HG02973 (cell line): ENCODE measurements around the gene IFNB1.
A peak's percentile ranks its signal among the peaks of the same experiment; 100 is the strongest.

Experiments used
- ATAC-seq: cut with Tn5 transposase; IDR thresholded peaks from one replicate; pipeline ENCODE4 v1.9.1; 2021; ENCODE audit warnings: moderate library complexity; ENCODE audit not compliant: unreplicated experiment

The IFNB1 gene

GRCh38 chr9:21077781-21078180 lies at the start of gene IFNB1:
IFNB1 (minus strand) TSS chr9:21077942; CDS start chr9:21077869, 73 bp downstream.
- no peak for ATAC-seq

DNA sequence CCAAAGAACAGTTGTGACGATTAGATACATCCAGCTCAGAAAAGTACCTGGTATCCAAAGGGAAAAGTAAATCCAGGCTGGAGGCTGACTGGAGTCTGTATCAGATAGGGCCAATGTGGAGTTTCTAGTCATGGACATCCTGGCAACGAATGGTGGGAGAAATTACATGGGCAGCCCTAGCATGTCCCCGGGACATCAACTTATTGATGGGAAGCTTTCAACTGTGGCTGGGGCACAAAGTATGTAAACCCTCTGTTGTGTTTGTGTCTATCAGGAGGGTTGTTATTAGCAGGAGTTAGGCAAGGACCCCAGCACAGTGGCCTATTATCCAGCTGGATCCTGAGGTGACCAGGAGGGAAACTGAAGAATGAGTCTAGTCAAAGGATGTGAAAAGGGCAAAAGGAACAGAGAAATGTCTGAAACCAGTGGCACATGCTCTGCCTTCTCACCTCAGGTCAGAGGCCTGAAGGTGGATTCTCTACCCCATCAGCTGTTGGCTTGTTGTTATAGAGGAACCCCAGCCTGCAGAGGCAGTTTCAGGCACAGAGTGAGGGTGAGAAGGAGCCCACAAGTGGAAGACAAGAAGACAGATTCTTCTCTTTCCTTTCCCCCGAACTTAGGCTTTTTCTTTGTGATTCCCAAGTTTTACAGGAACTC lies 44.0 kb upstream of the IFNB1 start:
- peak; percentile 89 for ATAC-seq

- no peak for ATAC-seq
These were observed 43.3 kb upstream of the IFNB1 start for GRCh38 chr9:21121079-21121478.

GRCh38 chr9:21119093-21119770 lies 41.5 kb upstream of the IFNB1 start:
- ATAC-seq = no peak

DNA sequence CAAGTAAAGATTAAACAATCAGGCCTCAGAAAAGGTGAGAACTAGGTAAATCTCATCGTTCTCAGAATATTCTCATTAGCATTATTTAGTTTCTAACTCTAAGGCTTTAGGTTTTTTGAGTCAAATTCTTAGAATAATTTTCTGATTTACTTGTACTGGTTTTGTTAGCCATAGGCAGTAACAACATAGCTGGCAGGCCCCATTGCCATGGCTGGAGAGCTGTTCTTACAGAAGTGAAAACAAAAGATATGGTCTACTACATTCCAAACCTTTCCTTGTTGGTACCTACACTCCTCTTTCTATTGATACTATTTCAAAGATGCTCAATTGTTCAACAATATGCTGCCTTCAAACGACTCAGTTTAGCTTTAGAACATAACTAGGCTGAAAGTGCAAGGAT lies 36.6 kb upstream of the IFNB1 start:
- ATAC-seq = no peak

DNA sequence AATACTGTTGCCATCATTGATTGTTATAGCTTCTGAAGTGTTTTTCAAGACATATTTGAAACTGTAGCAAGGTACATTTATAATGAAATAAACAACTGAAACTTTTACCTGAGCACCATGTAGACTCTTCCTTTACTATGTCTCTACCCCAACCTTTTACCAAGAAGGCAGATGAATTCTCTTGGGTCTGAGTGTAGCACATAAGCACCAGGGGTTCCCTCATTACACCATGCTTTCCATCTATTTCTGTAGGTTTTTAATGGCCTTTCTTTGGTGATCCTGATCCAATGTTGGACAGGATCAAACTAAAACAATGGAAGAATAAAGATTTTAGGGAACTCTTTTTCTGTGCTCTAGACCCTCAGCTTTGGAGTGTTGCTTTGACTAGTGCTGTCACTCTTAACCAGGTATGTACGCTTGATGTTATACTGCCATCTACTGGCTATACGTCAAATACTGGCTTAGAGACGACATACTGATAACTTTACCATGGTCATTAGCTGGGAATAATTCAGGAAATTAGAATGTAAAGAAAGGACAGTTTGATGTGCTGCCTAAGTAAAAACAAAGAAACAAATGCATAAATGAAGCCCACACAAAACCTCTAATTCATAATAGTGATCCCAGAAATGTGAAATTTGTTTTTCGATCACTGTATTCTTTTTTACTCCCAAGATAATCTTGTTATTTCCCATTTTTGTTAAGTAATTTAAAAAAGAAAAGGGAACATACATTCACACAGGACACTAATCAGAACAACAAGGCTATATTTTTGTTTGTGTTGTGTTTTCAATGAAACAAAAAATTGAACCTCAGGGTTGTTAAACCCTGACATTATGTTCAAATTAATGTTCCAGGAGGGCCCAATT lies 33.2 kb upstream of the IFNB1 start:
- ATAC-seq = peak; percentile 76

DNA sequence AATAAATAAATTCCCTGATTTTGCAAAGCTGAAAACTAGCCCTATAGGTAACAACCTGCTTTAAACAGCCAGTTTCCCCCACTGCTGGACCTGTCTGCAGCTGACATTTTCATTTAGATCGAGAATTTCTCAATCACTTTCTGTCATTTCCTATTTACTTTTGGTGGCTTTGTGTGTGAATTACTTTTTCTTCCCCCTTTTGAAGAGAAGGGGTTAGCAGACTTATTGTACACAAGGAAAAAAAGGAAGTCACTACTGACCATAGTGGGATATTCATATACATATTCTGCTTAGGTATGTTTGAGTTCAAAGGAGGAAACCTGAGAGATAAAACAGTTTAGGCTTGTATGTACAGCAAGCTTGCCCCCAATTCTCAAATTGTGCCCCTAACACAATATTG lies 27.0 kb upstream of the IFNB1 start:
- no peak for ATAC-seq

DNA sequence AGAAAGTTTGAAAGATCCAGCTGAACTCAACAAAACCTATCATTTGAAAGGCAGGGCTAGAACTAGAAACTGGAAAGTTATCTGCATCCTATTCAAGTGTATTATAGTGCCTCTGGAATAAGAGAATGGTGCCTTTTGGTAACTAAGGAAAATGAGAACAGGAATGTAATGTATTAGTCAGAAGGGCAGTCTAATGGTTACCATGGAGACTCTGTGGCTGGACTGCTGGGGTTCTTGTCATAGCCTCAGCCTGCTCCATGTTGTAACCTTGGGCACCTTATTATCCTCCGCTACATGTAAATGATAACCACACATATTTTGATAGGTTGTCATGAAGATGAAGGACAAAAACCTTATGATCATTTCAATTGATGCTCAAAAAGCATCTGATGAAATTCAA lies 24.6 kb upstream of the IFNB1 start:
- no peak for ATAC-seq

GRCh38 chr9:21097817-21098216 lies 20.1 kb upstream of the IFNB1 start:
- ATAC-seq = no peak

GRCh38 chr9:21096901-21097255 lies 19.1 kb upstream of the IFNB1 start:
- ATAC-seq = no peak

DNA sequence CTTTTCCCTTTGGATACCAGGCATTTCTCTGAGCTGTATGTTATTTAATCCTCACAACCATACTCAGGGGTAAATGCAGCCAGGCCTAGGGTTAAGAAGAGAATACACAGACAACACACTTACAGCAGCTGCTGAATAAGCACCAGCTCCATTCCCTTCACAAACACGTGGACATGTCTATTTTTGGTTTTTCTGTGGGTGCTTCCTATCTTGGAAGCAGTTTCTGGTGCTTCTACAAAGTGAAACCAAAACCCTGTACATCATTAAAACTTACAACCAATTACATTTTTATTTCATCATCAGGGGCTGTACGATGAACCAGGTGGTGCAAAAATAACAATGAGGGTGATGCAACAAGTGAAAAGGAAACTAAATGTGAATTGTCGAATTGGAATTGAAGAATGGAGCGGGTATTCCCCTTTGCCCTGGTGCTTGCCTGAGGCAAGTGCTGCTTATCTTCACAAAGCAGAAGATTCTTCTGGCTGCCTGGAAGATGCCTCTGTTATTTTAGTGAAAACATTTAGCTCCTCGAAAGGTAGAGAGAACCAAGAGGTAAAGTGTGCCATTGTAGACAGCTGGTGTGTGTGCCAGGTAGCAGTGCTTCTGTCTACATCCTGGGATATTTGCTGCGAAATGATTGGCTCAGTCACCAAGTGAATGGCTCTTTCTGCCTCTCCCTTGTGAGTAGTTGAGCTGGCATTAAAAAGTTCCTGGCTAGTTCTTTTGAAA lies 18.6 kb upstream of the IFNB1 start:
- peak; percentile 92 for ATAC-seq

- ATAC-seq = no peak
These were observed 17.8 kb upstream of the IFNB1 start for GRCh38 chr9:21095561-21095960.

DNA sequence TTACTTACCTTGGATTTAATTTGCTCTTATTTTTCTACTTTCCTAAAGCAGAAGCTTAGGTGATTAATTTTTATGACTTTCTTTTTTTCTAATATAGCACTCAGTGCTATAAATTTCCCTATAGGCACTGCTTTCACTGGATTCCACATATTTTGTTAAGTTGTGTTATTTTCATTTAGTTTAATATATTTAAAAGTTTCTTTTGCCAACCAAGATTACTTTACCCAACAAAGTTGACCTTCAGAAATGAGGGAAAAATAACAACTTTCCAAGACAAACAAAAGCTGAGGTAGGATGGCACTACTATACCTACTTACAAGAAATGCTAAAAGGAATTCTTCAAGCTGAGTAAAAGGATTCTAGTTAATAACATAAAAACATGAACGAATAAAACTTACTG lies 8.8 kb upstream of the IFNB1 start:
- no peak for ATAC-seq

DNA sequence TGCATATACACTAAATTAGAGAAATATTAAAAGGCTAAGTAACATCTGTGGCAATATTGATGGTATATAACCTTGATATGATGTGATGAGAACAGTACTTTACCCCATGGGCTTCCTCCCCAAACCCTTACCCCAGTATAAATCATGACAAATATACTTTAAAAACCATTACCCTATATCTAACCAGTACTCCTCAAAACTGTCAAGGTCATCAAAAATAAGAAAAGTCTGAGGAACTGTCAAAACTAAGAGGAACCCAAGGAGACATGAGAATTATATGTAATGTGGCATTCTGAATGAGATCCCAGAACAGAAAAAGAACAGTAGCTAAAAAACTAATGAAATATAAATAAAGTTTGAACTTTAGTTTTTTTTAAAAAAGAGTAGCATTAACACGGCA lies 7.3 kb upstream of the IFNB1 start:
- ATAC-seq = no peak

GRCh38 chr9:21084242-21084850 lies 6.6 kb upstream of the IFNB1 start:
- no peak for ATAC-seq

DNA sequence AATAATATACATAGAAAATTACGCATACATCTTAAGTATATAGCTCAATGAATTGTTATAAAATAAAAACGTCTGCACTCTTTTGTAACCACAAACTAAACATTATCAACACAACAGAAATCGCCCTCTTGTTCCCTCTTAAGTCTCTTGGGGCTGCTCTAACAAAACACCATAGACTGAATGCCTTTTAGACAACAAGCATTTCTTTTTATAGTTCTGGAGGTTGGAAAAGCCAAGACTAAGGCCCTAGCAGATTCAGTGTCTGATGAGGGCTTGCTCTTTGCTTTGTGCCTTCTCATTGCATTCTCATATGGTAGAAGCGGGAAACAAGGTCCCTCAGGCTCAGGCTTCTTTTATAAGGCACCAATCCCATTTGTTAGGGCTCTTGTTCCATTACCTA lies 4.9 kb upstream of the IFNB1 start:
- ATAC-seq = no peak

- no peak for ATAC-seq
These were observed 4.3 kb upstream of the IFNB1 start for GRCh38 chr9:21081999-21082398.

DNA sequence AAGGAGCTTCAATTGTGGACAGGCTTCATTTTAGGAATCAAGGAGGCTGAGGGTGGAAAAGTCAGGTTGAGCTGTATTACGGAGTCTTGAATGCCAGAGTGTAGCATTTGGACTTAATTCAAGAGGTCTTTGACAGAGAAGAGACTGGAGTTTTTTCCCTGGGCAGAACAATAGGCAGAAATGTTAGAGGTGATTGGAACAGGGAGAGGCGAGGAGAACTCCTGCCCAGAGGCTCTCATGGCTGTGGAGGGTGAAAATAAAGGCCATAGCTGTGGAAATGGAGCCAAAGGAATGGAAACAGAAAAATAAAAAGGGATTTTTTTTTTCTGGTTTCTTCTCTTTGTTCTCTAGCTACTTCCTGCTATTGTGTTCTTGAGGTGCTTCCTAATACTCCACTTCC lies 3.7 kb upstream of the IFNB1 start:
- ATAC-seq = no peak

DNA sequence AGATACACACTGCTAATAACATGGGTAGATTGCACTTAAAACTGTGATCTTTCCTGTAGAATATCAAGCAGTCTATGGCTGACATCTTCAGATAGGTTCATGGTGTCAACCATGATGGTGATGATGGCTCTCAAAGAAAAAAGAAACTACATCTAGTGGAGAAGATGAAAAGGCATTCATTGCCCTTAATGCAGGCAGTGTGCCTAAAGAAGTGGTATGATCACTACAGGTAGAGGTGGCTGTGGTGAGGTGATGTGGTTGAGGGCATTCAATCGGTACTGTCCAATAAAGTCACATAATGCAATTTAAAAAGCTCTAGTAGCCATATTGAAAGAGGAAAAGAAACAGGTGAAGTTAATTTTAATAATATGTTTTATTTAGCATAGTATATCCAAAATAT lies 3.1 kb upstream of the IFNB1 start:
- ATAC-seq = no peak

- ATAC-seq = no peak
These were observed 960 bp upstream of the IFNB1 start for GRCh38 chr9:21078702-21079101.

- no peak for ATAC-seq
These were observed 2.3 kb downstream of the IFNB1 start for GRCh38 chr9:21075484-21075883.
